GM21447 (cell line): ENCODE measurements around the gene DPF3.
"Not testable (repeated sequence)": the region's sequence is repeated elsewhere in the genome, so short reads cannot be mapped to it uniquely, and the experiment has no call there.

Experiments
- ATAC-seq: cut with Tn5 transposase; IDR thresholded peaks from one replicate; pipeline ENCODE4 v1.9.1; 2021; ENCODE audit not compliant: unreplicated experiment

Gene DPF3

DNA sequence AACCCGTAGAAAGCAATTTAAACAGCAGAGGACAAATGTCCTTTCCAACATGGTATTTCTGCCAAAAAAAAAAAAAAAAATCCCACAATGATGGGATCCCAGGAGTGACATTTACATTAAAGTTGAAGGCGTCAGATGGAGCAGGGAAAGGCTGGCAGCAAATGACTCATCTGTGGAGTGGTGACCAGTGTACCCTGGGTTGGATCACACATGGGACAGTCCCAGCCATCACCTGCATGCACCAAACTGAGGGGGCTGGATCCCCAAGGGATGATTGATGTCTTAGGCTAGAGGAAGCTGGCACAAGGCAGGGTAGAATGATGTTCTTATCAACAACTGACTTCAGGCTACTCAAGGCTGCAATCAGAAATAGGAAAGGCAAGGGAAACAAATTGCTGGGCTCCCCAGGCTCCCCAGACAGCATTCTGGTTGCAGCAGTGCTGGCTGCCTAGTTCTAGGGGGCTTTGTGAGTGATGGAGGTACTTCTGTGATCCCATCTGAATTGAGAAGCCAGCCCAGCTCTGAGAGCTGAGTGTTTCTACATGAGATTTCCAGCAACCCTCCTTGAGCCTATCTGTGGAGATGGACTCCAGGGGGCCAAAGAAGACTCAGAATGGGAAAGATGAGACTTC is 117.9 kb downstream of the DPF3 start:
- ATAC-seq: no peak

DNA sequence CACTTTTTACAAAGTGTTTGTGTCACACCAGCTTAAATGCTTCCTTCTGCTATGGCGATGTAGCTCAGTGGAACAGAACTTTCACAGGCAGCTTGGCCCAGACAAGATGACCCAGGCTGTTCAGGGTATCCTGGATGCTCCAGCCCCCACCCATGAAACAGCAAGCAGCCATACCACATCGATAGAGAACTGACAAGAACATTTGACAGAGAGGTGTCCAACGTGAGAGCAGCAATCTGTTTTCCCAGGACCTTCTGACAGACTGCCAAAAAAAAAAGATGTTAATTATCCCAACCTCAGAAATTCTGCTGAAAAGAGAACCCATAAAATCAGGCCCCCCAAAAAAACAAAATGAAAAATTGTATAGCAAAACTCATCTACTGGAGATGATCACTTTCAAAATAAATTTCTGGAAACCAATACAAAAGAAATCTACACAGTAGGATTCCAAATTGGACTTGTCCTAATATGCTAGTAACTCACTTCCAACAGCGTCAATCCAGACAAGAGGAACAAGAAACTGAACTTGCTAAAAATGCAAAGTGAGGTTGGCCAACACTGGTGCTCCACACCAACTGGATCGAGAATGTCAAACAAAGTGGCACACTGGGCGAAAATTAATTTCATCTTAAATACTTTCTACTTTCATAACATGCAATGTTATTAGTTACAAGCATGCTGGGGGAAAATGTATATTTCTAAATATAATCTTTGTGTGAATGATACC is 118.8 kb downstream of the DPF3 start:
- no peak for ATAC-seq

- no peak for ATAC-seq
These were observed 119.8 kb downstream of the DPF3 start for GRCh38 chr14:72774141-72774540.

- ATAC-seq: no peak
These were observed 122.3 kb downstream of the DPF3 start for GRCh38 chr14:72771561-72771960.

DNA sequence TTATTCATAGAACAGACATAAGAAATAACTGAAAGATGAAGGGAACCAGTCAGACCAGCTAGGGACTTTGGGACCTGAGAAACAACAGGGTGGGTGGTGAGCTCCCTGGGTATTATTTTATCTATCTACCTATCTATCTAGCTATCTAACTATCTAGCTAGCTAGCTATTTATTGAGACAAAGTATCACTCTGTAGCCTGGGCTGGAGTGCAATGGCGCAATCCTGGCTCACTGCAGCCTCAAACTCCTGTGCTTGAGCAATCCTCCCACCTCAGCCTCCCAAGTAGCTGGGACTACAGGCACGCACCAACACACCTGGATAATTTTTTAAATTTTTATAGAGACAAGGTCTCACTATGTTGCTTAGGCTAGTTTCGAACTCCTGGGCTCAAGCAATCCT is 127.6 kb downstream of the DPF3 start:
- ATAC-seq: no peak

DNA sequence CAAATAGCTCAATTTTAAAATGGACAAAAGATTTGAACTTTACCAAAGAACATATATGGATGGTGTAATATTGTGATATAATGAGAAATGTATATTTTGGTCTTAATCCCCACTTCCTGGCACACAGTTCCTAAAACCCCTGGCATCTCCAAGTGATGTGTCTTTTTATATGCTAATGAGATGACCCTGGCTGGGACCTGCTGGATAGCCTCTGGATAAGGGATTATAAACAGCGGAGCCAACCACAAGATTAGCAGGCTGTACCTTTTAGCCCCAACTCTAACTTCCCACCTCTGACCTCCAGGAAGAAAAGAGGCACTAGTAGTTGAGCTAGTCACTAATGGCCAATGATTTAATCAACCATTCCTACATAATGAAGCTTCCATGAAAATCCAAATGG is 130.0 kb downstream of the DPF3 start:
- no peak for ATAC-seq

DNA sequence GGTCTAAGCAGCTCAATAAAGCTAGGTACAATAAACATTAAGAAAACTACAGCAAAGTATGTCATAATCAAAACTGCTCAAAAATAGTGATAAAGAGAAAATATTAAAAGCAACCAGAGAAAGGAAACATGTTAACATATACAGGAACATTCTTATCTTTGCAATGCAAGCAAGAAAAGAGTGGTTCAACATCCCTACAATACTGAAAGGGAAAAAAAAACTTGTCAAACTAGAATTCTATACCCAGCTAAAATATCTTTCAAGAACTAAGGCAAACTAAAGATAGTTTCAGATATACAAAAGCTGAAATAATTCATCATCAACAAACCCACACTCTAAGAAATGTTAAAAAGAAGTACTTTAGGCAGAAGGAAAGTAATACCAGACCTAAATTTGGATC is 134.2 kb downstream of the DPF3 start:
- no peak for ATAC-seq

- ATAC-seq: no peak
These were observed 134.9 kb downstream of the DPF3 start for GRCh38 chr14:72758993-72759392.

DNA sequence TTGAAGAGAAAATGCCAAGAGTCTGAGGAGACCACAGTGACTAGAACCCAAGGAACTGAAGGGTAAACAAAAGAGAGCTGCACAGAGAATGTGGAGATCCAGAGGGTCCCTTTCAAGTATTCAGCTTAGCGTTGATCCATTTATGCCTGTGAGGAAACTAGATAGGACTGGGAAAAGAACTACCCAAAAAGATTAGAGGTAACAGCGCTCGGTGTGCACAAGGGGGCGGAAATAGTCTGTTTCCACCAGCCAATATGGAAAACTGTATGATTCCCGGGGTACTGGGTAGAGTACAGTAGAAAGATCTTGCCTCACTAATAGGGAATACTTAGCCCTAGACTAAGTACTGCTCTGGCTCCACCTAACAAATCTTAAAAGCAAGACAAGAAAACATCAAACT is 135.5 kb downstream of the DPF3 start:
- no peak for ATAC-seq

GRCh38 chr14:72756967-72757366 is 136.9 kb downstream of the DPF3 start:
- ATAC-seq: no peak

- ATAC-seq: no peak
These were observed 138.1 kb downstream of the DPF3 start for GRCh38 chr14:72755766-72756165.

DNA sequence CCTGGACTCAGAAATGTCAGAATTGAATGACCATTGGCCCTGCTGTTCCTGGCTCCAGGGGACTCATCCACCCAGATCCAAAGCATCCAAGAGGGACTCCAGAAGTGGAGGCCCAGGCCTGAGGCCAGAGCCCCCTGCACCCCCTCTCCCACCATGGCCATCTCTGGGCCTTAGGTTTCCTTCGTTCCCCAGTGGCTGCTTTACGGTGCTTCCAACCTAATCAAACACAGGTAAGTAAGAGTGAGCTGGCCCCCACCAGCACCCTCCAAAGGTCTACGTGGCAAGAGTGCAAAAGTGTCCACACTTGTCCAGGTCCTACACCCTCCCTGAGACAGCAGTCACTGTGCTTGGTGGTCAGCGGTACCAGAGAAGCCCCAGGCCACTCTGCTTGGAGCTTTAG is 139.0 kb downstream of the DPF3 start:
- no peak for ATAC-seq

- no peak for ATAC-seq
These were observed 140.0 kb downstream of the DPF3 start for GRCh38 chr14:72753879-72754400.

DNA sequence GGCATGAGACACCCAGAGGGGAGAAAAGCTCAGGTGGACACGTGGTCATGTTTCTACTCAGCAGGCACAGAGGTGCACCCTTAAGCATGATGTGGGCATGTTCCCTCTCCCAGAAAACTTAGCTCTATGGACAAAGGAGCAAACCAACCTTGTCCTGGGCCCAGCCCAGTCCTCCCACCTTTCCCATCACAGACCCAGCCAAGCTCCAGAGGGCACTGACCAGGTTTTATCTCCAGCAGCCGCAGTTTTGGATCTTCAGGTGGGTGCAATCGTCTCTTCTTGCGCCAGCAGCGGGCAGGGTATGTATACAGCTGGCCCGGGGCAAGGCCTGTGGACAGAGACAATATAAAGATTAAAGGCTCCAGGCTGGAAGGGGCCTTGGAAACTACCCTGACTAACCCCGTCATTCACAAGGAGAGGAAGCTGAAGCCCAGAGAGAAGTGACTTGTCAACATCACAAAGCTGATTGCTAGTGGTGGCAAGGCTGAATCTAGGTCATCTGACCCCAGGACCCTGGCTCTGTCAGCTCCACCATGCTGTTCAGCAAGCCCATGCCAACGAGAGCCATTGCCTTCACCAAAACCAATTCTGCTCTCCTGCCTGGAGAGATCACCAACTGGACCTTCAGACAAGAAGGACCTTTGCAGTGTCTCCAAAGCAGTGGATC is 140.7 kb downstream of the DPF3 start:
- ATAC-seq: no peak

DNA sequence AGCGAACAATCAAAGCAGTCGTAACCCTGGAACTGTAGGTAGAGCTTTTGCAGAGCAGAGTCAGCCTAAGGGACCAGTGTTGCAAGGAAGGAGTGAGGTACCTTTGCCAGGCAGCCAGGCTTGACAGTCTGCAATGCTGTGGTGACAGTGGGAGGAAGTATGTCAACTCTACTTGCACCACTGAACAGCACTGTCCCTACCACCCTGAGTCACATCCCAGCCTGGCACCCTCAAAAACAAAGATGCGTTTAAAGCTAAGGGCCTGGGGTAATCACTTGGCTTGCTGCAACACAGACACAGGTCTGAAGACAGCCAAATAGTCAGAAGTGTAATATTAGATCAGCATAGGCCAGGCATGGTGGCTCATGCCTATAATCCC is 141.9 kb downstream of the DPF3 start:
- ATAC-seq: no peak

DNA sequence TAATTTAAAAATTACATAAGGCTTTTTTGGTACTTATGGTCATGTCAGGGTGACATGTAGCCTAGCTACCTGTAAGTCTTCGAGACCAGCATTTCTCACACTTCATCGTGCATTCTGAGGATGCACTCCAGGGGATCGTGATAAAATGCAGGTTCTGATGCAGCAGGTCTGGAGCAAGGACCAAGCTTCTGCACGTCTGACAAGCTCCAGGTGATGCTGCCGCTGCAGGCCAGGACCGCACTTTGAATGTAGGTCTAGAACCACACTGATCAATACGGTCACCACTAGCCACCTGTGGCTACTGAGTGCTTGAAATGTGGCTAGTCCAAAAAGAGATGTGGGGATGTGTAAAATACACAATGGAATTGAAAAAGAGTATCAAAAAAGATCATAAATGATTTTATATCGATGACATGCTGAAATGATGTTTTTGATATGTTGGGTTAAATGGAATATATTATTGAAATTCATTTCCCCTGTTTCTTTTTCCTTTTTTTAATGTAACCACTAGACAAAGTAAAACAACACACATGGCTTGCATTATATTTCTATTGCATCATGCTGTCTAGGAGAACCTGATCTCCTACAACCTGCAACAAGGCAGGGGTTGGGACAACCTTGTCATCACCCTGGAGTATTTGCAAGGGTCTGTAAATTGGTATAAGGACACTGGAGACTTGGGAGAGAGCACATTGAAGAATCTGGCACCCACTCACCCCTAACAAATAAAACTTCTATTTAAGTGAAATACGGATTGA is 142.4 kb downstream of the DPF3 start:
- no peak for ATAC-seq

- ATAC-seq: not testable (repeated sequence)
These were observed 145.0 kb downstream of the DPF3 start for GRCh38 chr14:72748921-72749320.

DNA sequence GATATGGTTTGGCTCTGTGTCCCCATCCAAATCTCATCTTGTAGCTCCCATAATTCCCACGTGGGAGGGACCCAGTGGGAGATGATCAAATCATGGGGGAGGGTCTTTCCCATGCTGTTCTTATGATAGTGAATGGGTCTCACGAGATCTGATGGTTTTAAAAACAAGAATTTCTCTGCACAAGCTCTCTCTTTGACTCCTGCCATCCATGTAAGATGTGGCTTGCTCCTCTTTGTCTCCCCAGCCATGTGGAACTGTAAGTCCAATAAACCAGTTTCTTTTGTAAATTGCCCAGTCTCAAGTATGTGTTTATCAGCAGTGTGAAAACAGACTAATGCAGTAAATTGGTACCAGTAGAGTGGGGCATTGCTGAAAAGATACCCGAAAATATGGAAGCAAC is 146.2 kb downstream of the DPF3 start:
- no peak for ATAC-seq

GRCh38 chr14:72745991-72746980 is 147.6 kb downstream of the DPF3 start:
- ATAC-seq: no peak

- ATAC-seq: no peak
These were observed 148.4 kb downstream of the DPF3 start for GRCh38 chr14:72745546-72745945.
